Thyroid gland (tissue), 4 donors: ENCODE data around the gene CEP55. TPM values are rescaled to one million over a fixed set of nuclear protein-coding genes. Genes with fewer than 3 reads are reported as not detected.

Experiments used
- DNase-seq, 2 donors: peaks; one replicate each; pipeline ENCODE4 v3.0.0-alpha.2; 2019
- H3K27ac ChIP-seq, 3 donors: fragments of 200-600 bp; sonication (generic); 1 replicate in 2 of 3; 2 replicates in 1 of 3; pipeline ENCODE4 v1.5.1; 2016 to 2019; ENCODE audit warnings: mild to moderate bottlenecking in 1 of 3, moderate library complexity in 1 of 3
- H3K27me3 ChIP-seq: fragments of 200-600 bp; sonication (generic); one replicate; pipeline ENCODE4 v1.5.1; 2019
- H3K36me3 ChIP-seq, 2 donors: fragments of 200-600 bp; sonication (generic); one replicate each; pipeline ENCODE4 v1.5.1; 2016 to 2019
- H3K4me1 ChIP-seq, 2 donors: fragments of 200-600 bp; sonication (generic); one replicate each; pipeline ENCODE4 v1.5.1; 2017 to 2019
- H3K4me3 ChIP-seq, 3 donors: fragments of 200-600 bp; sonication (generic); replicated peaks in 1 of 3; 1 replicate in 2 of 3; 2 replicates in 1 of 3; pipeline ENCODE4 v1.5.1; 2016; ENCODE audit warnings: mild to moderate bottlenecking in 1 of 3
- H3K9me3 ChIP-seq: fragments of 200-600 bp; sonication (generic); one replicate; pipeline ENCODE4 v1.5.1; 2017
- CTCF ChIP-seq, 6 experiments: fragments of 200-600 bp in 3 of 6; fragments of 450-650 bp in 3 of 6; sonication (generic) in 3 of 6; IDR thresholded peaks; one replicate each; pipeline ENCODE4 v1.5.1; 2016 to 2019; ENCODE audit warnings: antibody characterized with exemption in 6 of 6, mild to moderate bottlenecking in 2 of 6, inconsistent platforms in 1 of 6, moderate library complexity in 1 of 6
- POLR2A ChIP-seq, 2 donors: fragments of 450-650 bp; IDR thresholded peaks; one replicate each; pipeline ENCODE4 v1.6.1; 2017; ENCODE audit warnings: antibody characterized with exemption in 2 of 2, mild to moderate bottlenecking in 2 of 2, moderate library complexity in 1 of 2
- WGBS, 2 donors: methylation state at CpG; one replicate each; pipeline ENCODE4 v1.1.5; 2017; 5-methylcytosine and 5-hydroxymethylcytosine counted together
- intact Hi-C: fragments of 100-400 bp; cut with DNase I; formaldehyde crosslinking; loops from one replicate; pipeline ENCODE4 v1.15.1; 2023
- total RNA-seq, 4 donors: library from RNA; depleted of rRNA; stranded (reverse); fragments of >200 nt; gene quantifications; one replicate each; pipeline ENCODE4 v1.2.3, GENCODE V29; 2016

CEP55 gene
- total RNA-seq, 4 donors from 2014 or later = 0.11 to 2.1 (median 1.0) TPM; not detected in 1

- intact Hi-C loops = no loop called here
- peaks cover 12 to 35% of the 10 kb centered on the region in 2 donors for H3K4me1 ChIP-seq
- H3K36me3 ChIP-seq = no peaks in the 10 kb centered on the region
- 73 to 95% methylated on average over 2 of the region's 2 CpGs for WGBS, 2 donors
- peak overlapping the region in 2 of 3 donors; percentile 4 to 32 for H3K27ac ChIP-seq
- TF ChIP-seq POLR2A (IDR thresholded peaks at IDR 0.05) (no peak), CTCF (IDR thresholded peaks at IDR 0.05) (no peak)
- no peaks in the 10 kb centered on the region for H3K9me3 ChIP-seq
- H3K27me3 ChIP-seq = no peaks in the 10 kb centered on the region
- DNase-seq = no peak
- H3K4me3 ChIP-seq = no peak overlapping the region
Measured at GRCh38 chr10:93454146-93454545, 42.3 kb upstream of the CEP55 start.

GRCh38 chr10:93454736-93455135 is 41.7 kb upstream of the CEP55 start:
- Histone ChIP-seq H3K27ac (peak overlapping the region in 1 of 3 donors; percentile 32), H3K27me3 (no peaks in the 10 kb centered on the region), H3K9me3 (no peaks in the 10 kb centered on the region), H3K4me3 (no peak overlapping the region), H3K36me3 (no peaks in the 10 kb centered on the region), H3K4me1 (peaks cover 13 to 41% of the 10 kb centered on the region in 2 donors)
- TF ChIP-seq POLR2A (IDR thresholded peaks at IDR 0.05) (no peak), CTCF (IDR thresholded peaks at IDR 0.05) (no peak)
- intact Hi-C loops = no loop called here
- DNase-seq = no peak
- 95 to 97% methylated on average over 7 of the region's 7 CpGs for WGBS, 2 donors

- DNase-seq = no peak
- Histone ChIP-seq H3K4me3 (no peak overlapping the region), H3K4me1 (peaks cover 20 to 52% of the 10 kb centered on the region in 2 donors), H3K9me3 (no peaks in the 10 kb centered on the region), H3K27ac (peak overlapping the region in 1 of 3 donors; percentile 19), H3K36me3 (no peaks in the 10 kb centered on the region), H3K27me3 (no peaks in the 10 kb centered on the region)
- TF ChIP-seq POLR2A (IDR thresholded peaks at IDR 0.05) (no peak), CTCF (IDR thresholded peaks at IDR 0.05) (no peak)
- intact Hi-C loops = no loop called here
- 91 to 94% methylated on average over 7 of the region's 7 CpGs for WGBS, 2 donors
Measured at GRCh38 chr10:93456480-93456879, 39.9 kb upstream of the CEP55 start.

- Histone ChIP-seq H3K27ac (peak overlapping the region; percentile 92 to 99 (median 95)), H3K9me3 (no peaks in the 10 kb centered on the region), H3K27me3 (no peaks in the 10 kb centered on the region), H3K4me1 (peaks cover 28 to 53% of the 10 kb centered on the region in 2 donors), H3K36me3 (no peaks in the 10 kb centered on the region), H3K4me3 (no peak overlapping the region)
- intact Hi-C loops = no loop called here
- no peak for DNase-seq
- WGBS, 2 donors = 93 to 94% methylated on average over 8 of the region's 8 CpGs
- TF ChIP-seq CTCF (IDR thresholded peaks at IDR 0.05) (no peak), POLR2A (IDR thresholded peaks at IDR 0.05) (no peak)
Measured at GRCh38 chr10:93457511-93457910, 38.9 kb upstream of the CEP55 start.

GRCh38 chr10:93458821-93459257 is 37.6 kb upstream of the CEP55 start:
- no peaks in the 10 kb centered on the region for H3K27me3 ChIP-seq
- 11 to 34% methylated on average over 6 of the region's 6 CpGs for WGBS, 2 donors
- H3K4me3 ChIP-seq = no peak overlapping the region
- peak in 1 of 2 donors; percentile 73 for TF ChIP-seq POLR2A (IDR thresholded peaks at IDR 0.05)
- TF ChIP-seq CTCF (IDR thresholded peaks at IDR 0.05) = no peak
- peaks cover 28 to 66% of the 10 kb centered on the region in 2 donors for H3K4me1 ChIP-seq
- H3K9me3 ChIP-seq = no peaks in the 10 kb centered on the region
- peak; percentile 91 to 93 for DNase-seq
- no peaks in the 10 kb centered on the region for H3K36me3 ChIP-seq
- H3K27ac ChIP-seq = peak overlapping the region; percentile 92 to 99 (median 95)
- intact Hi-C loops = no loop called here
